PFSK-1 (cell line): Measurements from ENCODE around the gene HTR3E.

Experiments
- FOXP2 ChIP-seq: optimal IDR thresholded peaks from 2 replicates; pipeline ENCODE3; 2011; ENCODE audit warnings: borderline replicate concordance, control low read depth, inconsistent platforms; ENCODE audit not compliant: insufficient read depth; ENCODE audit errors: extremely low read length, extremely low read depth
- POLR2AphosphoS5 ChIP-seq: IDR thresholded peaks from 2 replicates; pipeline ENCODE4 v1.6.1; 2012; ENCODE audit warnings: low read depth, mild to moderate bottlenecking, control low read depth, low read length, moderate library complexity
- REST ChIP-seq, 2 experiments: IDR thresholded peaks; 2 replicates each; pipeline versions ENCODE4 v1.6.1 to v1.8.0; 2011 to 2012; ENCODE audit warnings: low read depth in 2 of 2, low read length in 2 of 2, control low read depth in 1 of 2, inconsistent platforms in 1 of 2, mild to moderate bottlenecking in 1 of 2, moderate library complexity in 1 of 2; ENCODE audit not compliant: insufficient read depth in 1 of 2
- SIN3A ChIP-seq: IDR thresholded peaks from 2 replicates; pipeline ENCODE4 v1.6.1; 2012; ENCODE audit warnings: mild to moderate bottlenecking, low read length, moderate library complexity, borderline replicate concordance; ENCODE audit not compliant: insufficient read depth
- TAF1 ChIP-seq: IDR thresholded peaks from 2 replicates; pipeline ENCODE4 v1.6.1; 2012; ENCODE audit warnings: low read length, control low read depth, borderline replicate concordance; ENCODE audit not compliant: insufficient read depth

Gene HTR3E

GRCh38 chr3:184062637-184063036 is 34.2 kb upstream of the HTR3E start:
- TF ChIP-seq SIN3A = no peak
- TF ChIP-seq FOXP2 = no peak
- no peak for TF ChIP-seq TAF1
- no peak for TF ChIP-seq REST (IDR thresholded peaks at IDR 0.05; ENCODE audit: insufficient read depth in 1 of 2, low read depth in 2 of 2, low read length in 2 of 2)
- TF ChIP-seq POLR2AphosphoS5 = no peak

GRCh38 chr3:184066211-184066610 is 30.7 kb upstream of the HTR3E start:
- TF ChIP-seq TAF1 (no peak), FOXP2 (no peak), POLR2AphosphoS5 (no peak), REST (IDR thresholded peaks at IDR 0.05; ENCODE audit: insufficient read depth in 1 of 2, low read depth in 2 of 2, low read length in 2 of 2) (no peak), SIN3A (no peak)

- TF ChIP-seq POLR2AphosphoS5 (no peak), TAF1 (no peak), REST (IDR thresholded peaks at IDR 0.05; ENCODE audit: insufficient read depth in 1 of 2, low read depth in 2 of 2, low read length in 2 of 2) (no peak), SIN3A (no peak)
These were observed 29.2 kb upstream of the HTR3E start for GRCh38 chr3:184067573-184068055.

- TF ChIP-seq FOXP2 (no peak), SIN3A (no peak), TAF1 (no peak), POLR2AphosphoS5 (no peak), REST (IDR thresholded peaks at IDR 0.05; ENCODE audit: insufficient read depth in 1 of 2, low read depth in 2 of 2, low read length in 2 of 2) (no peak)
These were observed 28.5 kb upstream of the HTR3E start for GRCh38 chr3:184068344-184068743.

- TF ChIP-seq POLR2AphosphoS5 (no peak), TAF1 (no peak), SIN3A (no peak), FOXP2 (no peak), REST (IDR thresholded peaks at IDR 0.05; ENCODE audit: insufficient read depth in 1 of 2, low read depth in 2 of 2, low read length in 2 of 2) (no peak)
These were observed 23.2 kb upstream of the HTR3E start for GRCh38 chr3:184073621-184074020.
